GM23338 (cell line): Measurements from ENCODE around the gene OLFML1. TPM values are rescaled to one million over a fixed set of nuclear protein-coding genes. Genes with fewer than 3 reads are reported as not detected.

Source experiments
- ATAC-seq: fragments of 200-7000 bp; cut with Tn5 transposase; 3 replicates; pipeline ENCODE4 v1.9.1; 2020
- DNase-seq: peaks from one replicate; pipeline ENCODE4 v3.0.0-alpha.2; 2015; ENCODE audit warnings: low spot score
- H2AFZ ChIP-seq: fragments of 200-600 bp; sonication (generic); 2 replicates; pipeline ENCODE4 v1.8.0; 2016; ENCODE audit warnings: antibody characterized with exemption, mild to moderate bottlenecking, moderate library complexity
- H3F3A ChIP-seq: fragments of 200-600 bp; sonication (generic); replicated peaks from 2 replicates; pipeline ENCODE4 v1.8.0; 2017; ENCODE audit warnings: antibody characterized with exemption, mixed run types, low read depth
- H3K27ac ChIP-seq: fragments of 200-600 bp; sonication (generic); 2 replicates; pipeline ENCODE4 v1.6.1; 2016; ENCODE audit warnings: low read depth
- H3K27me3 ChIP-seq: fragments of 200-600 bp; sonication (generic); 2 replicates; pipeline ENCODE4 v1.8.0; 2016; ENCODE audit warnings: mild to moderate bottlenecking, mixed run types, moderate library complexity; ENCODE audit not compliant: insufficient read depth
- H3K36me3 ChIP-seq: fragments of 200-600 bp; sonication (generic); 2 replicates; pipeline ENCODE4 v1.8.0; 2016; ENCODE audit warnings: mild to moderate bottlenecking; ENCODE audit not compliant: insufficient read depth
- H3K4me1 ChIP-seq: fragments of 200-600 bp; sonication (generic); 2 replicates; pipeline ENCODE4 v1.8.0; 2016; ENCODE audit warnings: mild to moderate bottlenecking, moderate library complexity; ENCODE audit not compliant: insufficient read depth
- H3K4me2 ChIP-seq: fragments of 200-600 bp; sonication (generic); 2 replicates; pipeline ENCODE4 v1.7.1; 2017; ENCODE audit warnings: mixed run types
- H3K4me3 ChIP-seq: fragments of 200-600 bp; sonication (generic); 2 replicates; pipeline ENCODE4 v1.6.1; 2016; ENCODE audit warnings: mixed run types
- H3K79me2 ChIP-seq: fragments of 200-600 bp; sonication (generic); replicated peaks from 2 replicates; pipeline ENCODE4 v1.8.0; 2017; ENCODE audit warnings: mild to moderate bottlenecking; ENCODE audit not compliant: insufficient read depth
- H3K9me2 ChIP-seq: fragments of 200-600 bp; sonication (generic); 2 replicates; pipeline ENCODE4 v1.8.0; 2017; ENCODE audit not compliant: insufficient read depth
- H4K20me1 ChIP-seq: fragments of 200-600 bp; sonication (generic); replicated peaks from 2 replicates; pipeline ENCODE4 v1.8.0; 2017; ENCODE audit warnings: mild to moderate bottlenecking; ENCODE audit not compliant: insufficient read depth
- H3K27ac Mint-ChIP-seq: 2 replicates; pipeline ENCODE4 v1.8.0; 2020; ENCODE audit warnings: inconsistent platforms, mild to moderate bottlenecking, moderate library complexity, mixed read lengths
- H3K27me3 Mint-ChIP-seq: 3 replicates; pipeline ENCODE4 v1.8.0; 2022; ENCODE audit warnings: low read depth, mild to moderate bottlenecking, moderate library complexity, mixed read lengths, inconsistent platforms; ENCODE audit not compliant: insufficient read depth, poor library complexity
- H3K36me3 Mint-ChIP-seq: 3 replicates; pipeline ENCODE4 v1.8.0; 2021; ENCODE audit warnings: low read depth, mild to moderate bottlenecking, inconsistent platforms, moderate library complexity, mixed read lengths
- H3K4me1 Mint-ChIP-seq: 3 replicates; pipeline ENCODE4 v1.8.0; 2020; ENCODE audit warnings: mild to moderate bottlenecking, inconsistent platforms, mixed read lengths
- H3K4me3 Mint-ChIP-seq: 3 replicates; pipeline ENCODE4 v1.8.0; 2021; ENCODE audit warnings: moderate library complexity, mild to moderate bottlenecking, inconsistent platforms, mixed read lengths
- H3K9me3 Mint-ChIP-seq: 3 replicates; pipeline ENCODE4 v1.8.0; 2020; ENCODE audit warnings: moderate library complexity, mild to moderate bottlenecking, inconsistent platforms, mixed read lengths
- EZH2phosphoT487 ChIP-seq: fragments of 200-600 bp; sonication (generic); IDR thresholded peaks from one replicate; pipeline ENCODE4 v1.8.1; 2018; ENCODE audit warnings: antibody characterized with exemption; ENCODE audit not compliant: unreplicated experiment
- JUNB ChIP-seq: IDR thresholded peaks from one replicate; pipeline ENCODE4 v1.6.1; 2016; ENCODE audit warnings: antibody characterized with exemption; ENCODE audit not compliant: unreplicated experiment
- POLR2AphosphoS5 ChIP-seq: IDR thresholded peaks from 2 replicates; pipeline ENCODE4 v1.6.1; 2016; ENCODE audit warnings: antibody characterized with exemption, low read depth
- STAT1 ChIP-seq: IDR thresholded peaks from one replicate; pipeline ENCODE4 v1.6.1; 2016; ENCODE audit warnings: antibody characterized with exemption; ENCODE audit not compliant: unreplicated experiment
- ZNF114 ChIP-seq: fragments of 250-450 bp; sonication (Bioruptor Pico); IDR thresholded peaks from 2 replicates; pipeline ENCODE4 v1.5.0; 2020; ENCODE audit warnings: mild to moderate bottlenecking, moderate library complexity
- ZNF331 ChIP-seq: fragments of 250-450 bp; sonication (Bioruptor Pico); IDR thresholded peaks from 2 replicates; pipeline ENCODE4 v1.5.0; 2020; ENCODE audit warnings: low read depth, mild to moderate bottlenecking, moderate library complexity
- polyA plus RNA-seq: library from polyadenylated mRNA; unstranded; fragments of >200 nt; fragmentation: Nextera tagmentation; extraction: Ambion mirVana; gene quantifications from 2 replicates; pipeline ENCODE4 v1.2.1, GENCODE V29; 2016
- total RNA-seq: library from RNA; depleted of rRNA; stranded (reverse); fragments of >200 nt; shearing (Covaris generic); gene quantifications from 2 replicates; pipeline ENCODE4 v1.2.3, GENCODE V29; 2014
- TF ChIP-seq, protein P1 (sequence below): IDR thresholded peaks from one replicate; pipeline ENCODE4 v1.6.1; 2018; ENCODE audit warnings: antibody characterized with exemption; ENCODE audit not compliant: unreplicated experiment
- TF ChIP-seq, protein P2 (sequence below), 2 experiments: fragments of 200-600 bp in 1 of 2; sonication (generic) in 1 of 2; conservative IDR thresholded peaks; 2 replicates each; pipeline versions ENCODE4 v1.5.1 to v1.6.1; 2016 to 2017; ENCODE audit warnings: antibody characterized with exemption in 2 of 2, low read depth in 2 of 2, mild to moderate bottlenecking in 2 of 2, moderate library complexity in 1 of 2
- TF ChIP-seq, protein P3 (sequence below): fragments of 250-450 bp; sonication (Bioruptor Pico); IDR thresholded peaks from 2 replicates; pipeline ENCODE4 v1.5.0; 2020; ENCODE audit warnings: mild to moderate bottlenecking, moderate library complexity

The OLFML1 gene
- total and polyA plus RNA-seq, 2 experiments from 2014 or later = 0.21 TPM; not detected in 1

DNA sequence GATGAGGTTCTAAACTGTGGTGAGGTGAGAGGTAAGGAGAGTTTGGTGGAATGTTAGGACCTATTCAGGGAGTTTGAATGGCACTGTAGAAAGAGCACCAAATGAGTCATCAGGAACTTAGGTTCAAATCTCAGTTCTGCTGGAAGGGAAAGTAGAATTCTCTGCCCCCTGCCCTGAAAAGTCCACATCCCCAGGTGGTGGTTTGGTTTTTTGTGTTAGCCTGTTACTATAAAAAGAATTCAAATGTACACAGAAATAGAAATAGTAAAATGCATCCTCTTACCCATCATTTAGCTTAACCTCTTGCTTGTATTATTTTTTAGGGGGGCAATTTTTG, 48.7 kb downstream of the OLFML1 start (continued):
- TF ChIP-seq, protein P1, sequence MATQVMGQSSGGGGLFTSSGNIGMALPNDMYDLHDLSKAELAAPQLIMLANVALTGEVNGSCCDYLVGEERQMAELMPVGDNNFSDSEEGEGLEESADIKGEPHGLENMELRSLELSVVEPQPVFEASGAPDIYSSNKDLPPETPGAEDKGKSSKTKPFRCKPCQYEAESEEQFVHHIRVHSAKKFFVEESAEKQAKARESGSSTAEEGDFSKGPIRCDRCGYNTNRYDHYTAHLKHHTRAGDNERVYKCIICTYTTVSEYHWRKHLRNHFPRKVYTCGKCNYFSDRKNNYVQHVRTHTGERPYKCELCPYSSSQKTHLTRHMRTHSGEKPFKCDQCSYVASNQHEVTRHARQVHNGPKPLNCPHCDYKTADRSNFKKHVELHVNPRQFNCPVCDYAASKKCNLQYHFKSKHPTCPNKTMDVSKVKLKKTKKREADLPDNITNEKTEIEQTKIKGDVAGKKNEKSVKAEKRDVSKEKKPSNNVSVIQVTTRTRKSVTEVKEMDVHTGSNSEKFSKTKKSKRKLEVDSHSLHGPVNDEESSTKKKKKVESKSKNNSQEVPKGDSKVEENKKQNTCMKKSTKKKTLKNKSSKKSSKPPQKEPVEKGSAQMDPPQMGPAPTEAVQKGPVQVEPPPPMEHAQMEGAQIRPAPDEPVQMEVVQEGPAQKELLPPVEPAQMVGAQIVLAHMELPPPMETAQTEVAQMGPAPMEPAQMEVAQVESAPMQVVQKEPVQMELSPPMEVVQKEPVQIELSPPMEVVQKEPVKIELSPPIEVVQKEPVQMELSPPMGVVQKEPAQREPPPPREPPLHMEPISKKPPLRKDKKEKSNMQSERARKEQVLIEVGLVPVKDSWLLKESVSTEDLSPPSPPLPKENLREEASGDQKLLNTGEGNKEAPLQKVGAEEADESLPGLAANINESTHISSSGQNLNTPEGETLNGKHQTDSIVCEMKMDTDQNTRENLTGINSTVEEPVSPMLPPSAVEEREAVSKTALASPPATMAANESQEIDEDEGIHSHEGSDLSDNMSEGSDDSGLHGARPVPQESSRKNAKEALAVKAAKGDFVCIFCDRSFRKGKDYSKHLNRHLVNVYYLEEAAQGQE = no peak
- TF ChIP-seq POLR2AphosphoS5 = no peak
- no peak for TF ChIP-seq ZNF114
- no peak for TF ChIP-seq ZNF331 (CRISPR knock-in tag)
- no peak for TF ChIP-seq STAT1

DNA sequence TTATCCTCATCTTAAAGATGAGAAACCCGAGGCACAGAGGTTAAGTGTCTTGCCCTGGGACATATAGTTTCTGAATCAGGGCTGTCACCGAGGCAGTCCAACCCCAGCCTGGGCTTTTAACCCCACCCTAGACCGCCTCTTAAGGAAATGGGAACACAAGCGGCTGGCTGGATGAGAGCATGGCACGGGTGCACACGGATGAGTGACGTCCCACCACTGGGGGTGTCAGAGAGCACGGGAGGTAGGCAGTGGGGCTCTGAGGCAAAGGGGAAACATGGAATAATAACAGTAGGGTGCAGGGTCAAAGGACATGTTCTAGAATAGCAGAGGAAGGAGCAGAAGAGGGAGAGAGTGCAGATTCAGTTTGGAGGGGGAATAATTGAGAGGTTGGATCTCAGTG, 50.8 kb downstream of the OLFML1 start:
- H3K27ac ChIP-seq = no peak overlapping the region
- no peaks in the 10 kb centered on the region for H3K36me3 ChIP-seq
- H3K4me1 Mint-ChIP-seq = peaks cover 7% of the 10 kb centered on the region
- H2AFZ ChIP-seq = no peak overlapping the region
- H3K27me3 Mint-ChIP-seq = peaks cover 6% of the 10 kb centered on the region
- no peaks in the 10 kb centered on the region for H3K79me2 ChIP-seq
- no peaks in the 10 kb centered on the region for H3F3A ChIP-seq
- no peak overlapping the region for H3K4me2 ChIP-seq
- H3K27me3 ChIP-seq = no peaks in the 10 kb centered on the region
- no peaks in the 10 kb centered on the region for H3K9me3 Mint-ChIP-seq
- H3K4me3 ChIP-seq = no peak overlapping the region
- H3K4me1 ChIP-seq = no peaks in the 10 kb centered on the region
- no peaks in the 10 kb centered on the region for H4K20me1 ChIP-seq
- H3K27ac Mint-ChIP-seq = no peak overlapping the region
- no peaks in the 10 kb centered on the region for H3K36me3 Mint-ChIP-seq
- no peak overlapping the region for H3K4me3 Mint-ChIP-seq
- ATAC-seq (peak; percentile 97), DNase-seq (peak; percentile 71)
- H3K9me2 ChIP-seq = no peaks in the 10 kb centered on the region
- TF ChIP-seq, protein P2, sequence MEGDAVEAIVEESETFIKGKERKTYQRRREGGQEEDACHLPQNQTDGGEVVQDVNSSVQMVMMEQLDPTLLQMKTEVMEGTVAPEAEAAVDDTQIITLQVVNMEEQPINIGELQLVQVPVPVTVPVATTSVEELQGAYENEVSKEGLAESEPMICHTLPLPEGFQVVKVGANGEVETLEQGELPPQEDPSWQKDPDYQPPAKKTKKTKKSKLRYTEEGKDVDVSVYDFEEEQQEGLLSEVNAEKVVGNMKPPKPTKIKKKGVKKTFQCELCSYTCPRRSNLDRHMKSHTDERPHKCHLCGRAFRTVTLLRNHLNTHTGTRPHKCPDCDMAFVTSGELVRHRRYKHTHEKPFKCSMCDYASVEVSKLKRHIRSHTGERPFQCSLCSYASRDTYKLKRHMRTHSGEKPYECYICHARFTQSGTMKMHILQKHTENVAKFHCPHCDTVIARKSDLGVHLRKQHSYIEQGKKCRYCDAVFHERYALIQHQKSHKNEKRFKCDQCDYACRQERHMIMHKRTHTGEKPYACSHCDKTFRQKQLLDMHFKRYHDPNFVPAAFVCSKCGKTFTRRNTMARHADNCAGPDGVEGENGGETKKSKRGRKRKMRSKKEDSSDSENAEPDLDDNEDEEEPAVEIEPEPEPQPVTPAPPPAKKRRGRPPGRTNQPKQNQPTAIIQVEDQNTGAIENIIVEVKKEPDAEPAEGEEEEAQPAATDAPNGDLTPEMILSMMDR (conservative IDR thresholded peaks at IDR 0.05; ENCODE audit: low read depth in 2 of 2) = peak; percentile 62 to 65
- TF ChIP-seq JUNB = no peak

DNA sequence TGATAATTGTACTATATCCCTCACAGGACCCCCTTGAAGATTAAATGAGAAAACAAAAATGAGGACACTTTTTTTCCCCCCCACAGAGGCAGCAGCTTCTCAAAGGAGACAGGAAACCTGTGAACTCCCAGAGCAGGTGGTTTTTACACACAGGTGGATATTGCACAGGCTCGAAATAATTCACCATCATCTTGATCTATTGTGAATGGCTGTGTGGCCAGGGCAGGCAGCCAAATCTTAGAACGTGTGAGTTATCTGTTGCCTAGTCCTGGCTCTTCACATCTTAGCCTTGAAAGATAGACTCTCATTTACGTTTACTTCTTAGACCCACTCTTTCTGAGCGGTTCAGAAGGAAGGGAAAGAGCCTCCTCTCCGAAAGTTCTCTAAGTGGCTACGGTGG, 52.0 kb downstream of the OLFML1 start:
- H3K36me3 Mint-ChIP-seq = no peaks in the 10 kb centered on the region
- ATAC-seq = no peak
- TF ChIP-seq EZH2phosphoT487 (no peak), STAT1 (no peak), ZNF331 (CRISPR knock-in tag) (no peak)
- TF ChIP-seq, protein P3, sequence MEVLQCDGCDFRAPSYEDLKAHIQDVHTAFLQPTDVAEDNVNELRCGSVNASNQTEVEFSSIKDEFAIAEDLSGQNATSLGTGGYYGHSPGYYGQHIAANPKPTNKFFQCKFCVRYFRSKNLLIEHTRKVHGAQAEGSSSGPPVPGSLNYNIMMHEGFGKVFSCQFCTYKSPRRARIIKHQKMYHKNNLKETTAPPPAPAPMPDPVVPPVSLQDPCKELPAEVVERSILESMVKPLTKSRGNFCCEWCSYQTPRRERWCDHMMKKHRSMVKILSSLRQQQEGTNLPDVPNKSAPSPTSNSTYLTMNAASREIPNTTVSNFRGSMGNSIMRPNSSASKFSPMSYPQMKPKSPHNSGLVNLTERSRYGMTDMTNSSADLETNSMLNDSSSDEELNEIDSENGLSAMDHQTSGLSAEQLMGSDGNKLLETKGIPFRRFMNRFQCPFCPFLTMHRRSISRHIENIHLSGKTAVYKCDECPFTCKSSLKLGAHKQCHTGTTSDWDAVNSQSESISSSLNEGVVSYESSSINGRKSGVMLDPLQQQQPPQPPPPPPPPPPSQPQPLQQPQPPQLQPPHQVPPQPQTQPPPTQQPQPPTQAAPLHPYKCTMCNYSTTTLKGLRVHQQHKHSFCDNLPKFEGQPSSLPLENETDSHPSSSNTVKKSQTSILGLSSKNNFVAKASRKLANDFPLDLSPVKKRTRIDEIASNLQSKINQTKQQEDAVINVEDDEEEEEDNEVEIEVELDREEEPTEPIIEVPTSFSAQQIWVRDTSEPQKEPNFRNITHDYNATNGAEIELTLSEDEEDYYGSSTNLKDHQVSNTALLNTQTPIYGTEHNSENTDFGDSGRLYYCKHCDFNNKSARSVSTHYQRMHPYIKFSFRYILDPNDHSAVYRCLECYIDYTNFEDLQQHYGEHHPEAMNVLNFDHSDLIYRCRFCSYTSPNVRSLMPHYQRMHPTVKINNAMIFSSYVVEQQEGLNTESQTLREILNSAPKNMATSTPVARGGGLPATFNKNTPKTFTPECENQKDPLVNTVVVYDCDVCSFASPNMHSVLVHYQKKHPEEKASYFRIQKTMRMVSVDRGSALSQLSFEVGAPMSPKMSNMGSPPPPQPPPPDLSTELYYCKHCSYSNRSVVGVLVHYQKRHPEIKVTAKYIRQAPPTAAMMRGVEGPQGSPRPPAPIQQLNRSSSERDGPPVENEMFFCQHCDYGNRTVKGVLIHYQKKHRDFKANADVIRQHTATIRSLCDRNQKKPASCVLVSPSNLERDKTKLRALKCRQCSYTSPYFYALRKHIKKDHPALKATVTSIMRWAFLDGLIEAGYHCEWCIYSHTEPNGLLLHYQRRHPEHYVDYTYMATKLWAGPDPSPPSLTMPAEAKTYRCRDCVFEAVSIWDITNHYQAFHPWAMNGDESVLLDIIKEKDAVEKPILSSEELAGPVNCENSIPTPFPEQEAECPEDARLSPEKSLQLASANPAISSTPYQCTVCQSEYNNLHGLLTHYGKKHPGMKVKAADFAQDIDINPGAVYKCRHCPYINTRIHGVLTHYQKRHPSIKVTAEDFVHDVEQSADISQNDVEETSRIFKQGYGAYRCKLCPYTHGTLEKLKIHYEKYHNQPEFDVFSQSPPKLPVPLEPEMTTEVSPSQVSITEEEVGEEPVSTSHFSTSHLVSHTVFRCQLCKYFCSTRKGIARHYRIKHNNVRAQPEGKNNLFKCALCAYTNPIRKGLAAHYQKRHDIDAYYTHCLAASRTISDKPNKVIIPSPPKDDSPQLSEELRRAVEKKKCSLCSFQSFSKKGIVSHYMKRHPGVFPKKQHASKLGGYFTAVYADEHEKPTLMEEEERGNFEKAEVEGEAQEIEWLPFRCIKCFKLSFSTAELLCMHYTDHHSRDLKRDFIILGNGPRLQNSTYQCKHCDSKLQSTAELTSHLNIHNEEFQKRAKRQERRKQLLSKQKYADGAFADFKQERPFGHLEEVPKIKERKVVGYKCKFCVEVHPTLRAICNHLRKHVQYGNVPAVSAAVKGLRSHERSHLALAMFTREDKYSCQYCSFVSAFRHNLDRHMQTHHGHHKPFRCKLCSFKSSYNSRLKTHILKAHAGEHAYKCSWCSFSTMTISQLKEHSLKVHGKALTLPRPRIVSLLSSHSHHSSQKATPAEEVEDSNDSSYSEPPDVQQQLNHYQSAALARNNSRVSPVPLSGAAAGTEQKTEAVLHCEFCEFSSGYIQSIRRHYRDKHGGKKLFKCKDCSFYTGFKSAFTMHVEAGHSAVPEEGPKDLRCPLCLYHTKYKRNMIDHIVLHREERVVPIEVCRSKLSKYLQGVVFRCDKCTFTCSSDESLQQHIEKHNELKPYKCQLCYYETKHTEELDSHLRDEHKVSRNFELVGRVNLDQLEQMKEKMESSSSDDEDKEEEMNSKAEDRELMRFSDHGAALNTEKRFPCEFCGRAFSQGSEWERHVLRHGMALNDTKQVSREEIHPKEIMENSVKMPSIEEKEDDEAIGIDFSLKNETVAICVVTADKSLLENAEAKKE (CRISPR knock-in tag) = no peak

More for the DNA sequence above, 52.0 kb downstream of the OLFML1 start:
- no peaks in the 10 kb centered on the region for H3K27me3 ChIP-seq
- no peaks in the 10 kb centered on the region for H3K9me3 Mint-ChIP-seq
- no peak for DNase-seq
- H3K36me3 ChIP-seq = no peaks in the 10 kb centered on the region
- no peak overlapping the region for H3K4me3 Mint-ChIP-seq
- H3K4me3 ChIP-seq = no peak overlapping the region
- H3K79me2 ChIP-seq = no peaks in the 10 kb centered on the region
- H3K27ac ChIP-seq = no peak overlapping the region
- H3K27ac Mint-ChIP-seq = no peak overlapping the region
- H3K4me2 ChIP-seq = no peak overlapping the region
- H3F3A ChIP-seq = no peaks in the 10 kb centered on the region
- H3K27me3 Mint-ChIP-seq = peaks cover 7% of the 10 kb centered on the region
- H4K20me1 ChIP-seq = no peaks in the 10 kb centered on the region
- H2AFZ ChIP-seq = no peak overlapping the region
- H3K4me1 ChIP-seq = no peaks in the 10 kb centered on the region
- peaks cover 9% of the 10 kb centered on the region for H3K4me1 Mint-ChIP-seq
- H3K9me2 ChIP-seq = no peaks in the 10 kb centered on the region
